CD4-positive, alpha-beta T cell treated with Interleukin-1 beta for 1 hour (primary cell): Measurements from ENCODE around the gene DEDD2.

Experiments
- DNase-seq, 2 donors: peaks; one replicate each; pipeline ENCODE4 v3.0.0-alpha.2; 2020 to 2022

Gene DEDD2

GRCh38 chr19:42169486-42170413 is 47.7 kb downstream of the DEDD2 start:
- DNase-seq: no peak

GRCh38 chr19:42168206-42168605 is 49.3 kb downstream of the DEDD2 start:
- DNase-seq: no peak

- DNase-seq: no peak
Observed at GRCh38 chr19:42166316-42166715, 51.2 kb downstream of the DEDD2 start.

- DNase-seq: no peak
Observed at GRCh38 chr19:42165146-42165545, 52.3 kb downstream of the DEDD2 start.

GRCh38 chr19:42161616-42162263 is 55.7 kb downstream of the DEDD2 start:
- no peak for DNase-seq

GRCh38 chr19:42159942-42160341 is 57.5 kb downstream of the DEDD2 start:
- DNase-seq: no peak

GRCh38 chr19:42158926-42159325 is 58.6 kb downstream of the DEDD2 start:
- DNase-seq: no peak

GRCh38 chr19:42156571-42156970 is 60.9 kb downstream of the DEDD2 start:
- DNase-seq: no peak

- DNase-seq: no peak
Observed at GRCh38 chr19:42155796-42156195, 61.7 kb downstream of the DEDD2 start.

GRCh38 chr19:42154471-42155323 is 62.8 kb downstream of the DEDD2 start:
- DNase-seq: no peak

GRCh38 chr19:42153672-42154433 is 63.6 kb downstream of the DEDD2 start:
- no peak for DNase-seq

- DNase-seq: no peak
Observed at GRCh38 chr19:42152910-42153671, 64.4 kb downstream of the DEDD2 start.

- DNase-seq: no peak
Observed at GRCh38 chr19:42151782-42152684, 65.4 kb downstream of the DEDD2 start.

- no peak for DNase-seq
Observed at GRCh38 chr19:42150911-42151361, 66.5 kb downstream of the DEDD2 start.

GRCh38 chr19:42150364-42150763 is 67.1 kb downstream of the DEDD2 start:
- DNase-seq: no peak

- no peak for DNase-seq
Observed at GRCh38 chr19:42149447-42150202, 67.9 kb downstream of the DEDD2 start.
